Spleen (tissue), 13 donors: ENCODE data around the gene EQTN. TPM values are rescaled to one million over a fixed set of nuclear protein-coding genes. Genes with fewer than 3 reads are reported as not detected.
A peak's percentile ranks its signal among the peaks of the same experiment; 100 is the strongest.

ENCODE experiments used
- DNase-seq: peaks from one replicate; pipeline ENCODE4 v3.0.0-alpha.2; 2020
- H3K27ac ChIP-seq, 8 donors: fragments of 200-600 bp; sonication (generic) in 7 of 8; 1 replicate in 4 of 8; 2 replicates in 4 of 8; pipeline versions ENCODE4 v1.5.0 to v1.8.0; 2016 to 2021; ENCODE audit warnings: inconsistent platforms in 4 of 8, mild to moderate bottlenecking in 4 of 8, moderate library complexity in 1 of 8
- H3K27me3 ChIP-seq, 7 donors: fragments of 200-600 bp; sonication (generic) in 6 of 7; replicated peaks in 1 of 7; 1 replicate in 4 of 7; 2 replicates in 3 of 7; pipeline versions ENCODE4 v1.5.0 to v1.8.0; 2016 to 2021; ENCODE audit warnings: inconsistent platforms in 3 of 7, mild to moderate bottlenecking in 1 of 7
- H3K36me3 ChIP-seq, 6 donors: fragments of 200-600 bp; sonication (generic) in 5 of 6; 1 replicate in 4 of 6; 2 replicates in 2 of 6; pipeline versions ENCODE4 v1.5.0 to v1.8.0; 2016 to 2021; ENCODE audit warnings: inconsistent platforms in 2 of 6
- H3K4me1 ChIP-seq, 6 donors: fragments of 200-600 bp; sonication (generic) in 5 of 6; 1 replicate in 3 of 6; 2 replicates in 3 of 6; pipeline versions ENCODE4 v1.5.0 to v1.8.0; 2016 to 2021; ENCODE audit warnings: inconsistent platforms in 3 of 6
- H3K4me3 ChIP-seq, 8 donors: fragments of 200-600 bp; sonication (generic) in 7 of 8; 1 replicate in 4 of 8; 2 replicates in 4 of 8; pipeline versions ENCODE4 v1.5.0 to v1.8.0; 2016 to 2021; ENCODE audit warnings: inconsistent platforms in 4 of 8, mild to moderate bottlenecking in 4 of 8, moderate library complexity in 2 of 8
- H3K9me3 ChIP-seq, 8 donors: fragments of 200-600 bp; sonication (generic) in 7 of 8; 1 replicate in 4 of 8; 2 replicates in 4 of 8; pipeline versions ENCODE4 v1.5.0 to v1.8.0; 2016 to 2021; ENCODE audit warnings: inconsistent platforms in 4 of 8
- POLR2A ChIP-seq, 3 donors: fragments of 450-650 bp; IDR thresholded peaks; one replicate each; pipeline ENCODE4 v1.5.1; 2017; ENCODE audit warnings: antibody characterized with exemption in 3 of 3, mild to moderate bottlenecking in 1 of 3
- POLR2AphosphoS5 ChIP-seq, 3 donors: sonication (generic); formaldehyde crosslinking; IDR thresholded peaks; one replicate each; pipeline ENCODE4 v1.5.1; 2017; ENCODE audit warnings: antibody characterized with exemption in 3 of 3
- WGBS, 5 donors: extraction: QIAGEN DNeasy Blood & Tissue Kit in 3 of 5; methylation state at CpG; one replicate each; pipeline versions ENCODE4 v1.1.5 to v1.1.7; 2013 to 2018; 5-methylcytosine and 5-hydroxymethylcytosine counted together
- intact Hi-C: fragments of 100-400 bp; cut with DNase I; formaldehyde crosslinking; loops from one replicate; pipeline ENCODE4 v1.15.0; 2023; ENCODE audit warnings: low total_unique reads
- long read RNA-seq, 2 donors: transcript quantifications; one replicate each; lab custom pipeline, GENCODE V29; 2026
- polyA plus RNA-seq, 3 donors: library from polyadenylated mRNA; stranded (reverse); fragments of 200-250 nt; gene quantifications; one replicate each; pipeline ENCODE4 v1.2.1, GENCODE V29; 2013
- total RNA-seq, 7 donors: library from RNA; depleted of rRNA in 3 of 7; stranded (reverse); fragments of >200 nt in 3 of 7; fragmentation: NEBNext Ultra II Directional in 4 of 7; extraction: Animal tissue kit (Norgen Biotek cat#: 25700) in 4 of 7; gene quantifications; one replicate each; pipeline versions ENCODE4 v1.1.0 to v1.2.1, GENCODE V29; 2016 to 2021
- TF ChIP-seq, protein P1 (sequence below), 11 experiments: fragments of 200-600 bp in 7 of 11; fragments of 450-650 bp in 4 of 11; sonication (generic) in 4 of 11; IDR thresholded peaks in 8 of 11; conservative IDR thresholded peaks in 3 of 11; 1 replicate in 7 of 11; 2 replicates in 4 of 11; pipeline versions ENCODE4 v1.4.0 to v1.8.0; 2016 to 2021; ENCODE audit warnings: antibody characterized with exemption in 11 of 11, inconsistent platforms in 4 of 11, mild to moderate bottlenecking in 1 of 11
- donor health status: healthy with polysubstance abuse.
- donor health status: DM: no; HTN: no; CAD: no; lungs with moderate emphysema.
- donor health status: DM: no; HTN: no; CAD: no.
- donor health status: Bipolar disorder and iron deficiency.
- donor health status: healthy.
- donor health status: DM: no; HTN: no; CAD: no.
- donor health status: DM: yes; HTN: yes; CAD: no.

EQTN gene
- total RNA-seq (1 to 10 TPM in 1 of 7 donors, under 1 TPM in 1, not detected in 5; 0.56 to 1.3 TPM), polyA plus RNA-seq (under 1 TPM; 0.26 to 0.35 (median 0.28) TPM)
- long read RNA-seq, donor 1: 0 reads
- long read RNA-seq, donor 2: 0 reads

DNA sequence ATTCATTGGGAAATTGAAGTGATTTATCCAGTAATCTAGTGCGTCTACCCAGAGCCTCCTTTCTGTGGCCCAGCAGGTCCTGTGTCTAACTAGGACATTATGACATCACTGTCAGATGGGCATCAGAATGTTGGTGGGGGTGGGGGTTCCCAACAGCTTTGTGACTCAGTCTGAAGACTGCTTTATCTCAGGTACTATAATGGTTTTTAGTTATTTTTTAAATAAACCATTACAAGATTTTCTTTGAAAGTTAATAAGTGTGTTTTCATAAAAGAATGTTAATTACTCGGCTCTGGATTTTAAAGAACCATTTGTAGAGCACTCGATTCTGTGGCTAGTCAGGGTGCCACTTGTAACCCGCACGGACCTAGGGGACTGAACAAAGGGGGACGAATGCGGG, at the start of gene EQTN:
EQTN (minus strand) TSS at position 101 of the 400 bp plus-strand sequence; CDS start at position 6, 95 bp downstream.
- no peaks in the 10 kb centered on the region for H3K36me3 ChIP-seq
- no peaks in the 10 kb centered on the region for H3K9me3 ChIP-seq
- no peak within 1 kb of the TSS for H3K4me3 ChIP-seq
- no peak within 1 kb of the TSS for H3K27ac ChIP-seq
- WGBS, 5 donors: 77 to 89% (median 81%) methylated on average over 7 of the region's 7 CpGs
- H3K27me3 ChIP-seq: no peaks in the 10 kb centered on the region
- intact Hi-C loops: no loop called here
- no peaks in the 10 kb centered on the region for H3K4me1 ChIP-seq
- TF ChIP-seq, protein P1, sequence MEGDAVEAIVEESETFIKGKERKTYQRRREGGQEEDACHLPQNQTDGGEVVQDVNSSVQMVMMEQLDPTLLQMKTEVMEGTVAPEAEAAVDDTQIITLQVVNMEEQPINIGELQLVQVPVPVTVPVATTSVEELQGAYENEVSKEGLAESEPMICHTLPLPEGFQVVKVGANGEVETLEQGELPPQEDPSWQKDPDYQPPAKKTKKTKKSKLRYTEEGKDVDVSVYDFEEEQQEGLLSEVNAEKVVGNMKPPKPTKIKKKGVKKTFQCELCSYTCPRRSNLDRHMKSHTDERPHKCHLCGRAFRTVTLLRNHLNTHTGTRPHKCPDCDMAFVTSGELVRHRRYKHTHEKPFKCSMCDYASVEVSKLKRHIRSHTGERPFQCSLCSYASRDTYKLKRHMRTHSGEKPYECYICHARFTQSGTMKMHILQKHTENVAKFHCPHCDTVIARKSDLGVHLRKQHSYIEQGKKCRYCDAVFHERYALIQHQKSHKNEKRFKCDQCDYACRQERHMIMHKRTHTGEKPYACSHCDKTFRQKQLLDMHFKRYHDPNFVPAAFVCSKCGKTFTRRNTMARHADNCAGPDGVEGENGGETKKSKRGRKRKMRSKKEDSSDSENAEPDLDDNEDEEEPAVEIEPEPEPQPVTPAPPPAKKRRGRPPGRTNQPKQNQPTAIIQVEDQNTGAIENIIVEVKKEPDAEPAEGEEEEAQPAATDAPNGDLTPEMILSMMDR (IDR thresholded peaks at IDR 0.05 in 8 of 11, conservative IDR thresholded peaks at IDR 0.05 in 3 of 11): no peak
- TF ChIP-seq POLR2A (IDR thresholded peaks at IDR 0.05) (no peak), POLR2AphosphoS5 (IDR thresholded peaks at IDR 0.05) (no peak)
- no peak for DNase-seq

DNA sequence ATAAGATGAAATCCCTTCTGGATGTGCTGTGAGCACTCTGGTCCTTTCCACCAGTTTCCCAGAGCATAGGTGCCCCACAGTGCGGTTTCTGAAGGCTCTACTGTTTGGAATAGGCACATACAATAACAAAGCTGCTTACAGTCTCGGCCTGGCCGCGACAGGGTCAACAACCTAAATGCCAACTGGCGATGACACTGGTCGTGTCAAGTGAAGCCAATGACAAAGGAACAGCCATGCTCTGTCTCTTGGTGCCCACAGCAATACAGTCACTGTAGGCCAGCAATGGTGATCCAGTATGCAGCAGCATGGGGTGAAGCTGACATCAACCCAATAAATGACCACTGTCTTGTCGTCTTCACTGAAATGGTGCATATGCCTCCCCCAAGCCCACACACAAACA, 47.8 kb upstream of the EQTN start:
- TF ChIP-seq POLR2AphosphoS5 (IDR thresholded peaks at IDR 0.05) (no peak), POLR2A (IDR thresholded peaks at IDR 0.05) (no peak)
- TF ChIP-seq, protein P1 (IDR thresholded peaks at IDR 0.05 in 8 of 11, conservative IDR thresholded peaks at IDR 0.05 in 3 of 11): no peak
- no peak overlapping the region for H3K27ac ChIP-seq
- H3K4me3 ChIP-seq: no peak overlapping the region
- H3K36me3 ChIP-seq: no peaks in the 10 kb centered on the region
- no peaks in the 10 kb centered on the region for H3K27me3 ChIP-seq
- 93 to 97% (median 95%) methylated on average over 7 of the region's 7 CpGs for WGBS, 5 donors
- peaks cover 0 to 40% (median 18%) of the 10 kb centered on the region in 6 donors for H3K4me1 ChIP-seq
- DNase-seq: no peak
- intact Hi-C loops: no loop called here
- no peaks in the 10 kb centered on the region for H3K9me3 ChIP-seq

DNA sequence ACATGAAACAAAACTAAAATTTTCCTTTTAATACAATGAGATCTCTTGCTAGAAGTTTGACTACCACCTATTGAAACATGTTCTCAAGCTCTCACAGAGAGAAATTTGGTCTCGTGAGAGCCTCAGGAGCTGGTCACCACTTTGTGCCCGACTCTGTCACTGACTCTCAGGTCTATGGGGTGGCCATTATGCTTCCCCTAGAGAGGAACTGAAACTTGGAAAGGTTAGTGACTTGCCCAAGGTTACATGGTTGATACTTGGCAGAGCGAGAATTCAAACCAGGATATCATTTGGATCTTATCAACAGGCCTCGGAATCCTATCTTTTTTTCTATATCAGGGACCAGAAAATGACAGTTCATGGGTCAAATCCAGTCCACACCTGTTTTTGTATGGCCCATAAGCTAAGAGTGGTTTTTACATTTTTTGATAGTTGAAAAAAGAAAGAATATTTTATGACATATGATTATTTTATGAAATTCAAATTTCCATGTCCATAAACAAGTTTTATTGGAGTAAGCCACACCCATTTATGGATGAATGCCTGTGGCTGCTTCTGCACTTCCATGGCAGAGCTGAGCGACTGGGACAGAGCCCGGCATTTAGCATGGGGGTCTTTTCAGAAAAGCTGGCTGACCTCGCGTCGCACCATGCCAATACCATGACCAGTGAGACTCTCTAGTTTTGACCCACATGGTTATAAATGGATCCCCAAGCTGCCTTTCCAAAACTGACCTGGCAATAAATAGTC, 44.8 kb upstream of the EQTN start:
- peak overlapping the region in 7 of 8 donors; percentile 15 to 48 (median 32) for H3K27ac ChIP-seq
- intact Hi-C loops: no loop called here

More for the DNA sequence above, 44.8 kb upstream of the EQTN start:
- no peak overlapping the region for H3K4me3 ChIP-seq
- no peaks in the 10 kb centered on the region for H3K36me3 ChIP-seq
- DNase-seq: no peak
- 79 to 87% (median 84%) methylated on average over 9 of the region's 9 CpGs for WGBS, 5 donors
- H3K4me1 ChIP-seq: peaks cover 14 to 54% (median 39%) of the 10 kb centered on the region in 6 donors
- H3K9me3 ChIP-seq: no peaks in the 10 kb centered on the region
- TF ChIP-seq POLR2A (IDR thresholded peaks at IDR 0.05): no peak
- TF ChIP-seq, protein P1 (IDR thresholded peaks at IDR 0.05 in 8 of 11, conservative IDR thresholded peaks at IDR 0.05 in 3 of 11): no peak
- no peak for TF ChIP-seq POLR2AphosphoS5 (IDR thresholded peaks at IDR 0.05)
- no peaks in the 10 kb centered on the region for H3K27me3 ChIP-seq
